HG03039 (cell line): ENCODE data around the gene ADGRG4.
"Not testable (repeated sequence)": the region's sequence is repeated elsewhere in the genome, so short reads cannot be mapped to it uniquely, and the experiment has no call there.

Experiments
- ATAC-seq: cut with Tn5 transposase; IDR thresholded peaks from one replicate; pipeline ENCODE4 v1.9.1; 2021; ENCODE audit warnings: mild to moderate bottlenecking, moderate library complexity; ENCODE audit not compliant: unreplicated experiment

Gene ADGRG4, protein sequence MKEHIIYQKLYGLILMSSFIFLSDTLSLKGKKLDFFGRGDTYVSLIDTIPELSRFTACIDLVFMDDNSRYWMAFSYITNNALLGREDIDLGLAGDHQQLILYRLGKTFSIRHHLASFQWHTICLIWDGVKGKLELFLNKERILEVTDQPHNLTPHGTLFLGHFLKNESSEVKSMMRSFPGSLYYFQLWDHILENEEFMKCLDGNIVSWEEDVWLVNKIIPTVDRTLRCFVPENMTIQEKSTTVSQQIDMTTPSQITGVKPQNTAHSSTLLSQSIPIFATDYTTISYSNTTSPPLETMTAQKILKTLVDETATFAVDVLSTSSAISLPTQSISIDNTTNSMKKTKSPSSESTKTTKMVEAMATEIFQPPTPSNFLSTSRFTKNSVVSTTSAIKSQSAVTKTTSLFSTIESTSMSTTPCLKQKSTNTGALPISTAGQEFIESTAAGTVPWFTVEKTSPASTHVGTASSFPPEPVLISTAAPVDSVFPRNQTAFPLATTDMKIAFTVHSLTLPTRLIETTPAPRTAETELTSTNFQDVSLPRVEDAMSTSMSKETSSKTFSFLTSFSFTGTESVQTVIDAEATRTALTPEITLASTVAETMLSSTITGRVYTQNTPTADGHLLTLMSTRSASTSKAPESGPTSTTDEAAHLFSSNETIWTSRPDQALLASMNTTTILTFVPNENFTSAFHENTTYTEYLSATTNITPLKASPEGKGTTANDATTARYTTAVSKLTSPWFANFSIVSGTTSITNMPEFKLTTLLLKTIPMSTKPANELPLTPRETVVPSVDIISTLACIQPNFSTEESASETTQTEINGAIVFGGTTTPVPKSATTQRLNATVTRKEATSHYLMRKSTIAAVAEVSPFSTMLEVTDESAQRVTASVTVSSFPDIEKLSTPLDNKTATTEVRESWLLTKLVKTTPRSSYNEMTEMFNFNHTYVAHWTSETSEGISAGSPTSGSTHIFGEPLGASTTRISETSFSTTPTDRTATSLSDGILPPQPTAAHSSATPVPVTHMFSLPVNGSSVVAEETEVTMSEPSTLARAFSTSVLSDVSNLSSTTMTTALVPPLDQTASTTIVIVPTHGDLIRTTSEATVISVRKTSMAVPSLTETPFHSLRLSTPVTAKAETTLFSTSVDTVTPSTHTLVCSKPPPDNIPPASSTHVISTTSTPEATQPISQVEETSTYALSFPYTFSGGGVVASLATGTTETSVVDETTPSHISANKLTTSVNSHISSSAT (N-terminal part only)

DNA sequence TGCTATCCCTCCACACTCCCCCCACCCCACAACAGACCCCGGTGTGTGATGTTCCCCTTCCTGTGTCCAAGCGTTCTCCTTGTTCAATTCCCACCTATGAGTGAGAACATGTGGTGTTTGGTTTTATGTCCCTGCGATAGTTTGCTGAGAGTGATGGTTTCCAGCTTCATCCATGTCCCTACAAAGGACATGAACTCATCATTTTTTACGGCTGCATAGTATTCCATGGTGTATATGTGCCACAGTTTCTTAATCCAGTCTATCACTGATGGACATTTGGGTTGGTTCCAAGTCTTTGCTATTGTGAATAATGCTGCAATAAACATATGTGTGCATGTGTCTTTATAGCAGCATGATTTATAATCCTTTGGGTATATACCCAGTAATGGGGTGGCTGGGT lies at the start of gene ADGRG4:
ADGRG4 (plus strand) TSS at position 243 of the 400 bp plus-strand sequence. CDS start 7,815 bp downstream, outside the sequence.
- ATAC-seq, result not testable (repeated sequence)

DNA sequence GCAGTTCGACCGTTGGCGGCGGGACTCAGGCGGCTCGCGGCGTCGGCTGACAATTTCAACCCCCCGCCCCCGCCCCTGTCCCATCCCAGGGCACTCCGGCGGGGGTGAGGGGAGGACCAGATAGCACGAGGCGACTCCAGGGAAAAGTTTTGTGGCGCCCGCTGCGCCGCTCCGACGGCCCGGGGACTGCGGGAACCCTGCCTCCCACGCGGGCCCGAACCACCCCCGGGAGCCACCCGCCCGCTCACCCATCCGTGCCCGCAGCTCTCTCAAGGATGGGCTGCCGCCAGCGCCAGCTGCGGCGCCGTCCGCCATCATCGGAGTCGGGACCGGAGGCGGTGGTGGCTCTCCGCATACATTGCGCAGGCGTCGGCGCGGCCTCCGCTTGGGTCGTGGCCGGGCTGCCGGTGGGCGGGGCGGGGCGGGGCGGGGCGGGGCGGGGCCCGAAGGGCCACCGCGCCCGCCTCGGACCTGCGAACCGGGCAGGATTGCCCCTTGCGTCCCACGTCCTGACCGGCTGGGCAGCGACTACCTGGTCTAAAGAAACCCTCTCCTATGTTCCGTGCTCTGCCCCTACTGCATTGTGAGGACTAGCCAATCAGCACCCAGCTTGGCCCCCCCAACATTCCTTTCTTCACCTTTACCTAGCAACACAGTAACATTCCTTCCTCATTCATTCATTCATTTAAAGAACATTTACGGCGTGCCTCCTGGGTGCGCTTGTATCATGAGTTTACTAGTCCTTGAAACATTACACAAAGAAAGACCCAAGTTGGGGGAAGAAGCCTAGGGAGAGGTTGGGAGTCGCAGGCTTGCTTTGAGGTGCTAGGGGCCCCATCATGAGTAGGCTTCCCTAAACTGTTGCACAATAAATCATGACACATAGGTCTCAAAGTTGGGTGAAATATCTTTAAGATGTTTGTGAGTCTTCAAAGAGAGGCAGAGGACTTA lies 49.4 kb upstream of the ADGRG4 start, which contains the start of gene MAP7D3:
MAP7D3 (minus strand) TSS at position 360 of the 951 bp plus-strand sequence; CDS start at position 318, 42 bp downstream.
- peak; percentile 79 for ATAC-seq

DNA sequence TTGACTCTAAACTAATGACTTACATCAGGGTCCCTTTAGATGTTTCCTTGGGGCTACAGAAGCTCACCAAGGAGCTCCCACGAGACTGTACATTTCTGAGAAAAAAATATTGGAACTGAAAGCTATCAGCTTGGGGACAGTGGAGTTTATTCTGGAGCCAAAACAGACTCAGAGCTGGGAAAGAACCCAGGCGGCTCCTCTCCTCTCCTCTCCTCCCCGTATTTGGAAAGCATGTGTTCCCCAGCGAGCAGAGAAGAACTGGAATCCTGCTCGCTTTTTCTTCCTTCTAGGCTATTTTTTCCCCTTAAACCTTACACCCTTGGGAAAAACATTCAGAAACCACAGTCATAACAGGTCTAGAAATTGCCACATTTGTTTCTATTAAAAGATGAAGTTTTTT lies 45.2 kb upstream of the ADGRG4 start:
- no peak for ATAC-seq

DNA sequence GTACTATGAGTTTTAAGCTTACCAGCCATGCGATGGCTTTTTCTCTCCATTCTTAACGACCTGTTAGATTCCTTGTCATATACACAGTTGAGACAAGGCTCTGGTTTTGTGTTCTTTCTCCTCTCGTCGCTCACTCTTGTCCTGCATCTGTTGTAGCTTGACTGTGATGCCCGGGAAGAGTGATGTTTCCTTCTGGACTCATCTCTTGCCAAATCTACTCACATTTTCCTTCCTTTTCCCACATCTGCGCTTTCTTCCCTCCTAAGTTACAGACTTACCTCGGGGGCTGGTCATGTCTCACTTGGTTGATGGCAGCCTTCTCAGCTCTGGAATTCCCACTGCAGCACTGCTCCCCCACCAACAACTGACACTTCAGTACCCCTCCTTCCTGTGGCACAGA lies 44.7 kb upstream of the ADGRG4 start:
- ATAC-seq, result no peak

DNA sequence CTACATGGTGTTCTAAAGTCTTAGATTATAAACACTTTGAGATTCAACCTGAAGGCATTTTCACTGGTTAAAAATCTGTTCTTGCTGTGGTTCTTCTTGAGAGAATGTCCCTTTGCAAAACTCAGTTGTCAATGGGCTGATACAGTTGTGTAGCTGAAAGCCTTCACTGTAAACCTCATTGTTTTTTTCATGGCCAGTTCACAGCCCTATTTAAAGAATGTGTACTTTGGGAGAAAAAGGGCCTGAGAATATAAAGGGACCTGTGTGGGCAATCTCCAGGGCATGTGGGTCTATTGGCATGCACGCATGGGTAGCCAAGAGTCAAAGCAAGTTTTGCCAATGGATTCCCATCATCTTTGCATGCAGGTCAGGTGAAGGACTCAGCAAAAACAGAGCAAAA lies 41.8 kb upstream of the ADGRG4 start:
- no peak for ATAC-seq

DNA sequence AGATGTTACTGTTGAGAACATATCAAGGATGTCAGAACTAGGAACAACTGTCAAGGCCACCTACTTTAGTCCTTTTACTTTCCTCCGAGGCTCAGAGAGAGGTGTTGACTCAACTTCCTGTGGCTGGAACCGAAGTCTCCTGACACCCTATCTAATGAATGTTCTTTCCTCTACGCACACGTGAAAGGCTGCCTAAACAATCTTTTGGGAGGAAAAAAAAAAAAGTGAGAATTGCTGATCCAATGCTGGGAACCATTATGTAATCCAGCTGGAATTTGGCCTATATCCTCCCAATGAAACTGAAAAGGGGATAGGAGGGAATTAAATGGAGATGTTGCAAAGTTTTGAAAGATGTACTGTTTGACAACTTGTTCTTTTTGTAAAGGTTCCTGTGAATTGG lies 41.2 kb upstream of the ADGRG4 start:
- ATAC-seq, result no peak

DNA sequence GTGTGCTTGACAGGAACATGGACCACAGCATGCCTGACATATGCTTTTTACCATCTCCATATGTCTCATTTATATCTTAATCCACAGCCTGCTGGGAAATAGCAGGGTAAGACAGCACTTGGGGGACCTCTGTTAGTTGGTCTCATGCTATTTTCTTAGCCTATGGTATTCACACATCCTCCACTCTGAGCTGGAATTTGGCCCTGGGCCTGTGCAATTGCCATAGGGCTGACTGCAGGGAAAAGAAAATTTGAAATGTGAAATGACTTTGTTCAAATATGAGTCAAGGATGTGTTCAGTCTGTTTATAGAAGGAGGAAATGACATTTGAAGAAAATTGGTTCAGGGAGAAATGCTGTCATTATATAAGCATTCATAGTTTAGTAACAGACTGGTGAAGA lies 40.0 kb upstream of the ADGRG4 start:
- no peak for ATAC-seq

DNA sequence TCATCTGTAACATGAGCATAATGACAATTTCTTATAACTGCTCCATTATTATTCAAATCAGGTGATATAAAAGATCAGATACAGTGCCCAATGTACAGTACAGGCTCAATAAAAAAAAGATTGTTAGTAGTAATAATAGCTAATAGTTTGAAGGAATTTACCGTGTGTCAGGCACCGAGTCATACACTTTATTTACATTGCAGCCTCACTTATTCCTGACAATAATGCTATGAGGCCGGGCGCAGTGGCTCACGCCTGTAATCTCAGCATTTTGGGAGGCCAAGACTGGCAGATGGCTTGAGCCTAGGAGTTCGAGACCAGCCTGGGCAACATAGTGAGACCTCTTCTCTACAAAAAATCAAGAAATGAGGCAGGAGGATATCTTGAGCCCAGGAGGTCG lies 39.4 kb upstream of the ADGRG4 start:
- no peak for ATAC-seq

DNA sequence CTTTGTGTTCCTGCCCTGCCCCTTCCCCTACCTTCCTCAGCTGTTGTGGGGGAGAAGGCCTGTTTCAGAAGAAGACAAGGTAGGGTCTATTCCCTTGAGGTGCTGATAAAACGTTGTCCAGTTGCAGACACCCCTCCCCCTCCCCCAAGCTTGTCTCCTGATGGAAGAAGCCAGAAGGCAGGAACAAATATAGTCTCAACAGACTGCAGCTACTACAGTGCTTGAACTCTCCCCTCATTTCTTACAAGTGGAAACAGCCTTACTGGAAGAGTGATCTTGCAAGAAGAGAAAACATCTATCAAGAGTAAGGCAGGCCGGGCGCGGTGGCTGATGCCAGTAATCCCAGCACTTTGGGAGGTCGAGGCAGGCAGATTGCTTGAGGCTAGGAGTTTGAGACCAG lies 38.5 kb upstream of the ADGRG4 start:
- ATAC-seq, result no peak

DNA sequence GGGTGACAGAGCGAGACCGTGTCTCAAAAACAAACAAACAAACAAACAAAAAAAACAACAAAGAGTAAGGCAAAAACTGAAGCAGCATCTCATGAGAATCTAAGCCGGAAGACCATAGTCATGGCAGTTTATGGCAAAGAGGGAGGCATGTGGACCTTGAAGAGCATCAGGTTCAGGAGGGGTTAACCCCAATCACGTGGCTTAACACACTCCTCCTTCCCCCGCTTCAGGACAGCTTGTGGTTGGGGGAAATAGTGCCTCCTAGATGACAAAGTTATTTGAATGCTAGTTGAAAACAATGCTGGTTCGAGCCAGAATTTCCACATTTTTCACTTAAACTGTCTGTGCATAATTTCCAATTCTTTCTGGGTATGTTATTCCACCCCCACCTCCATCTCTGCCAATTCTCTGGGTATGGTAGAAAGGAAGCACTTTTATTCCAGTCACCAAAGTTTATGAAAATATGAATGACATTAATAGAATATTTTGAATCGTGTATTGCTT lies 37.9 kb upstream of the ADGRG4 start:
- ATAC-seq, result no peak

DNA sequence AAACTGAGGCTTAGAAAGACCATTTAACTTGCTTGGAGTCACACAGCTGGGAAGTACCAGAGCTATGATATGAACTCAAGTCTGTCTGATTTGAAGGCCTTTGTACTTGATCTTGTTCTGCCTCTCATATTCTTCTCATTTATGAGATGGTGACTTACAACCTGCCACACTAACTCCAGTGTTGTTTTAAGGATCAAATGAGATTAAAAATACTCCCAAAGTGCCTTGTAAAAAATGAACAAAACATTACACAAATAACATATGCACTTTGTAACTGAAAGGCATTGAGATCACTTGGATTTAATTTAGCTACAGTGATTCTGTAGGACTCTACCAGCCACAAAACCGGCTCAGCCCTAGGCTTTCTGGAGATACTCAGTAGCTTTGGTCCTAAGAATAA lies 33.9 kb upstream of the ADGRG4 start:
- no peak for ATAC-seq

DNA sequence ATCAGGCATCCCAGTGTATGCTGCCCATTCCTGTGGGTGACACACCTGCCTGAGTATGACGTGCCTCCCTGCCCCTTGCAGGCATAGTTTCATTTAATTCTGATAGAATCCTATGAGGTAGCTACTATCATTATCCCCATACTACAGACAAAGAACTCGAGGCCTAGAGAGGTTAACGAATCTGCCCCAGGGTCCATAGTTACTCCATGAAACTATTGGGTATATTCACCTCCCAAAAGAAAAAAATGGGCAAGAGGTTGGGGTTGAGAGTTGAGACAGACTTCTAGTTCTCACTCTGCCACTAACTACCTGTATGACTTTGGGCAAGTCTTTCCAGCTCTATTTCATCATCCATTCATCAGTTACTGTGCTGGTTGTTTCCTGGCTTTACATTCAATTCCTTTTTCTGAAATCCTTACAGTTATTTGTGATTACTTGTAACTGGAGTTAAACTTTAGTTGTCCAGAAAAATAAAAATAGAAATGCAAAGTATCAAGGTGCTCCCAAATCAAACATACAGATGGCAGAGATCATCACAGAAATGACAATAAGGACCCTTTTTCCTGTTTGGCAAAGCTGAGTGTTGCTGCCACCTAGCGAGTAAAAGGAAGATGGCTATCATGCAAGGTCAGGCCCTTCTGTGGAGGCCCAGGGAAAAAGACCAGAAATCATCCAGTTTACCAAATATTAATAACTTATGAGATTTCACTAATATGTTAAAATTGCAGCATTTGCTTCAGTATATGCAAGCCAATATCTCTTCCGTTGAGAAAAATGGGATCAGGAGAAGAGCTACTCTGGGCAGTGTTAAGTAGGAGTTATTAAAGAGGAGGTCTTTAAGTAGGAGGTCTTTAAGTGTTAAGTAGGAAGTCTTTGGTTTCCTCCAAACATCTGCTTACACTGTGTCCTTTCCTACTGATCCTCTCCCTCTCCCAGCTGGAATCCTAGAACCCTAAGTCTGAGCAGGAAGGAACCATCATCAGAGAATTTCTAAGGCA lies 32.4 kb upstream of the ADGRG4 start:
- no peak for ATAC-seq

DNA sequence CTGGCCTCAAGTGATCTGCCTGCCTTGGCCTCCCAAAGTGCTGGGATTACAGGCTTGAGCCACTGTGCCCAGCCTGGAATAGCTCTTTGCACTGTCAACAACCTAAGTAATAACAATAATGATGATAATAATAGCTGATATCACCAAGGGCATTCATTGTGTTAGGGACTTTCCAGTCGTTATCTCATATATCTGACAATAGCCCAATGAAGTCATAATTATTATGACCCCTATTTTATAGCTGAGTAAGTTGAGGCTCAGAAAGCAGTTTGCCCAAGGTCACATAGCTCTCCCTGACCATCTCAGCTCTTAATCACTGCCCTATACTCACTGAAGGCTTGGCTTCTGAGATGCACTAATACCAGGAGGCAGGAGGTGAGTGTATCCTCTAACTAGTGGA lies 30.8 kb upstream of the ADGRG4 start:
- no peak for ATAC-seq

DNA sequence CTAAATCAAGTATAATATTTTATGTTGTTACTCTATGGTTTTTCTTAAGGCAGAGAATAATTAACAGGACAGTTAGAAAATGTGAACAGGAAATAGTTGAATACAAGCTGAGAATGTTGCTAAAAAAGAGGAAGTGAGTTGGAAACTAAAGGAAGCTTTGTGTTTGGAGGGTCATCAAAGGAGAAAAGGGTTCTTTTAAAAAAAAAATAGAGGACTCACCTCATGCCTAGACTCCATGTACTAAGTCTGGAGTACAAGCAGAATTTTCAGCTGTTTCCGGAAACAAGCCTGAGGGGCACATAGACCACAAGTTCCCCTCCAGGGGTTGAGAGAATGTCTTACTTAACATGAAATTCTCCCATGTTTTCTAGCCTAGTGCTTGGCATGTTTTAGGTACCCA lies 29.5 kb upstream of the ADGRG4 start:
- ATAC-seq, result no peak

DNA sequence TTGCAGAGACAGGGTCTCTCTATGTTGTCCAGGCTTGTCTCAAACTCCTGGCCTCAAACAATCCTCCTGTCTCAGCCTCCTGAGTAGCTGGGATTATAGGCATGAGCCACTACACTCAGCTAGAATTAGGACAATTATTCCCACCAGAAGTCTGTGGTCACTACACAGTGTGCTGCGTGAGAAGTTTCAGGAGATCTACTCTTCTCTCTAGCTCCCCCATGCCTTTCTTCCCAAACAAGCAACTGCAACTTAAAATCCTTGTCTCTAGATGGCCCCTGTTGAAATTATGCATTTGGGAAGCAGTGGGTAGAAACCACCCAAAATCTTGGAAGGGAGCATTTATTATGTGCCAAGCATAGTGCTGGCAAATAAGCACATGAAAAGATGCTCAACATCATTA lies 28.4 kb upstream of the ADGRG4 start:
- ATAC-seq, result no peak

DNA sequence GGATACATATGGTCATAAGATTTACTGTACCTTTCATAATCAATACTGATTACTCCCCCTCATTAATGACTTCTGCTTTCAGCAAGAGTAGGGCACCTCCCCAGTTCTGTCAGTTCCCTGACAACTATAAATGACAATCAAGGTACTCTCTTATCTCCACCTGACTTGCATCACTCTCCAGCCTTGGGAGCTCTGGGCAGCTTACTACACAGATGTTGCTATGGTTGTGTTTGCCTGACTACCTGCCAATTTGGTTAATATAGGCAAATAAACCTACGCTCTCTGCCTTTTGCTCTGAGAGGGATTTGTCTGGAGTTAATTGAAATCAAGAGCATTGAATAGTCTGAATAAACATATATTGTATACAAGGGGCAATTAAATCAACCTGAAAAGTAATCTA lies 26.8 kb upstream of the ADGRG4 start:
- no peak for ATAC-seq

DNA sequence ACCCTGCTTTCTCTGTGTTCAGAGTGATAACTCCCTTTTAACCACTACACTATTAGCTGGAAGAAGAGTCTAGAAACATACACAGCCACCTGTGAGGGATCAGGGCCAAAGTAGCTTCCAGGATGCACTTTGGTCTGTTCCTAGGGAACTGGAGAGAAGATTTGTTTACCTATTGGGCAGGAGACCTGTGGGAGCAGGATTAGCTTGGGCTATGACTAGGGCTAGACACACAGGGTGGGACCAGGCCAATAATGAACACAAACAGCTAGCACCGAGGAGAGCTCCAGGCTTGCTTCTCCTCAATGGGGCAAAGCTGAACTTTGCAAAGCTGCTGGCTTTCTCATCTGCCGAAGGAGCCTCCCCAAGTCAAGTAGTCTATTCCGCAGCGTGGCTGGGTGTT lies 25.2 kb upstream of the ADGRG4 start:
- no peak for ATAC-seq

DNA sequence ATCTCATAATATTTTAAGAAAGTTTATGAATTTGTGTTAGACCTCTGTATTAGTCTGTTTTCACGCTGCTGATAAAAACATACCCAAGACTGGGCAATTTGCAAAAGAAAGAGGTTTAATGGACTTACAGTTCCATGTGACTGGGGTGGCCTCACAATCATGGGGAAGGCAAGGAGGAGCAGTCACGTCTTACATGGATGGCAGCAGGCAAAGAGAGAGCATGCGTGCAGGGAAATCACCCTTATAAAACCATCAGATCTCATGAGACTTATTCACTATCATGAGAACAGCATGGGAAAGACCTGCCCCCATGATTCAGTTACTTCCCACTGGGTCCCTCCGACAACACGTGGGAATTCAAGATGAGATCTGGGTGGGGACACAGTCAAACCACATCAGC lies 14.4 kb upstream of the ADGRG4 start:
- not testable (repeated sequence) for ATAC-seq

DNA sequence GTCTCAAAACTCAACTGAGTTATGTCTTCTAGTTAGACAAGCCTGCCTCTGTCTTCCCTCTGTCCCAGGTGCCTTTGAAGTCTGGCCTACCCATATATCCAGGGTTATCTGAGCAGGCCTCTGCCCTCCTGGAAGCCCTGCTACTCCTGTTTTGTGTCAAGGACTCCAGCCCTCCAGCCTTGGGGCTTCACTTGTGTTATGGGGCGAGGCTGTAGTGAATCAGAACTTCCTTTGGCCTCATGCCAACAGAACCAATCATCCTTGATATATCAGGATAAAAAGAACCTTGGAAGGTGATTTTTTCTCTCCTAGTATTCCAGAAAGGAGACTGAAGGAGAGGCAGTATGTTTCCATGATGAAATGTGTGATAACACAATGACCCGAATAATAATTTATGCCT lies 8.9 kb upstream of the ADGRG4 start:
- ATAC-seq, result no peak
